COR-L47 (cell line): ENCODE data around the gene NFKBIZ.
"Not testable (repeated sequence)": the region's sequence is repeated elsewhere in the genome, so short reads cannot be mapped to it uniquely, and the experiment has no call there.

Source experiments
- DNase-seq: peaks from one replicate; lab custom pipeline; 2025; lab: John Stamatoyannopoulos, UW

NFKBIZ gene

GRCh38 chr3:101851072-101851770, 1.9 kb downstream of the NFKBIZ start:
- no peak for DNase-seq

DNA sequence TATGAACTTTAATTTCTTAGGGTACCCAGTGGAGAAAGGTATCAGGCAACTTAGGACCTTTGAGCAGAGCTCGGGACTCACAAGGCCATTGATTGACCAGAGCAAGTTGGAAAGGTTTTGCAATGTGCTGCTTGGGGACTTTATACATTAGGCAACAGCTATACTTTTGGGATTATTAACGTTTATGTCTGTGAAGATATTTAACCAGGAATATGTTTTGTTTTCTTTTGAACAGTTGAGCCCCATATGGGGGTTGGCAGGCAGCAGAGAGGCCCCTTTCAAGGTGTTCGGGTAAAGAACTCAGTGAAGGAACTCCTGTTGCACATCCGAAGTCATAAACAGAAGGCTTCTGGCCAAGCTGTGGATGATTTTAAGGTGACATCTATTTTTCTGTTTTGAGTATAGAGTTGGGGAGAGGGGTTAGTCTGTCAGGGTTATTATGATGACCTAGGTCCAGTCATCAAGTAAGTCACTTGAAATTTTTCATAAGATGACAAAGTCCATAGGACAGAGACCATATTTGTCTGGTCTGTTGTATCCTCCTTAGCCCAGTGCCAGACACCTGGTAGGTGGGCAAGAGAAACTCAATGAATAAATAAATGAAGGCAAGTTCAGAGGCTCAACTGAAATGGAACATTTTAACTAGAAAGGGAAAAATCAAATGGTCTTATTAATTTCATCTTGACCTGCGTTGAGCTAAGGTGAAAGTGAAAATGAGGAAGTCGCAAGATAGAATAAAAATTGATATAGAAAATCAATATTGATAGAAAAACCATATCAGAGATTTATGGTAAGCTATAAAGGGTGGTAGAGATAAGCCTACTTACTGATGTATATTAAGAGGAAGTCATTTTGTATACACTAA, 2.8 kb downstream of the NFKBIZ start:
- DNase-seq, result no peak

- DNase-seq, result no peak
Measured at GRCh38 chr3:101852983-101853840, 3.9 kb downstream of the NFKBIZ start.

GRCh38 chr3:101853982-101854381, 4.7 kb downstream of the NFKBIZ start:
- no peak for DNase-seq

GRCh38 chr3:101854608-101855304, 5.4 kb downstream of the NFKBIZ start:
- no peak for DNase-seq

- DNase-seq, result no peak
Measured at GRCh38 chr3:101857301-101857741, 8.0 kb downstream of the NFKBIZ start.

DNA sequence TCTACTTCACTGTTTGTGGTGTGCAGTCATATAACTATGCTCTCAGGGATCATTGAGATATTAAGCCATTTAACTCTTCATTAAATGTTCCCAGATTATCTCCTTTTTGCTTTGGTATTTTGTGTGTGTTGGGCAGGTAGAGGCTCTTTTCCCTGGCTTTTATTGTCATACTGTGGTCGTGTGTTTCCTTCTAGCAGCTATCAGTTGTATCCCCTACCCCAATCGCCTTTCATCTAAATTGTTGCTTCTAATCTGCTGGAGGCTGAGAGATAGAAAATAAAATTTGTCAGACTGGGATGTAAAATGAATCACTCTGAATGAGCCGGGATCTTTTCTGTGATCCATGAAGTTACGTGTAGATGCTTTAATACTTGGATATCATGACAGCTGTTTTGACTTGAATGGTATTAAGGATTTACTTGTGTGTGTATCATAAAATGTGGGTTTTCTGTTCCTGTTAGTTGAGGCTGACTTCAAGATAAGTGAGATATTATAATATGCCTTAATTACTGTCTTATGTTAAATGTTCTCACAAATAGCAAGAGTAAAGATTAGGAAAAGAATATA, 9.2 kb downstream of the NFKBIZ start:
- no peak for DNase-seq

DNA sequence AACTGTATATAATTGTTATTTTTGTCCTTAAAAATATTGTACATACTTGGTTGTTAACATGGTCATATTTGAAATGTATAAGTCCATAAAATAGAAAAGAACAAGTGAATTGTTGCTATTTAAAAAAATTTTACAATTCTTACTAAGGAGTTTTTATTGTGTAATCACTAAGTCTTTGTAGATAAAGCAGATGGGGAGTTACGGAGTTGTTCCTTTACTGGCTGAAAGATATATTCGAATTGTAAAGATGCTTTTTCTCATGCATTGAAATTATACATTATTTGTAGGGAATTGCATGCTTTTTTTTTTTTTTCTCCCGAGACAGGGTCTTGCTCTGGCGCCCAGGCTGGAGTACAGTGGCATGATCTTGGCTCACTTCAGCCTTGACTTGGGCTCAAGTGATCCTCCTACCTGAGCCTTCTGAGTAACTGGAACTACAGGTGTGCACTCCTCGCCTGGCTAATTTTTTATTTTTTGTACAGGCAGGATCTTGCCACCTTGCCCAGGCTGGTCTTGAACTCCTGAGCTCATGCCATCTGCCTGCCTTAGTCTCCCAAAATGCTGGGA, 10.7 kb downstream of the NFKBIZ start:
- no peak for DNase-seq

- DNase-seq, result no peak
Measured at GRCh38 chr3:101861212-101861788, 12.0 kb downstream of the NFKBIZ start.

DNA sequence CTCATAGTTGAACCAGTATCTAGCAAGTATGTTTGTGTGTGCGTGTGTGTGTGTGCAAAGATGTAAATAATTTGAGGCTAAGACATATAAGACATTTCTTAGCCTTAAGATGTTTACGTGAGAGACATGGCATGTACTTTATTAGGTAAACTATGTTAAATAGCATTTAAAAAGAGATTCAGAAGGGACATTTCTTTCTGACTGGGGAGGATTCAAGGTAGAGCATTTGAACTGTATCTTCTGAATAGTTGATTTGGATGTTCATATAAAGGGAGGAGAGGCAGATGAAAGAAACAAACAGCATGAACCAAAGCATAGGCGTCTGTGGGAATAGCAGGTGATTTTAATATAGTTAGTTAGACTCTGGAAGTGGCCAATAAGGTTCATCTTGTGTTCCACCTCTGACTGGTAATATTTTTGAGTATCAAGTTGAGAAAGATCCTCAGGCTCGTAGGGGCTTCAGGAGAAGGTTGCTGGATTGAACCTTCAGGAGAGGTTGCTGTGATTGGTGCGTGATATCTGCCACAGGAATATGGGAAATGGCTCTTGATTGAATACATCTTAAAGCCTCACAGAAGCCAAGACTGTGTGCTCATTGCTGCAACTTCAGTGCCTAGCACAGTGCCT, 12.6 kb downstream of the NFKBIZ start:
- no peak for DNase-seq

DNA sequence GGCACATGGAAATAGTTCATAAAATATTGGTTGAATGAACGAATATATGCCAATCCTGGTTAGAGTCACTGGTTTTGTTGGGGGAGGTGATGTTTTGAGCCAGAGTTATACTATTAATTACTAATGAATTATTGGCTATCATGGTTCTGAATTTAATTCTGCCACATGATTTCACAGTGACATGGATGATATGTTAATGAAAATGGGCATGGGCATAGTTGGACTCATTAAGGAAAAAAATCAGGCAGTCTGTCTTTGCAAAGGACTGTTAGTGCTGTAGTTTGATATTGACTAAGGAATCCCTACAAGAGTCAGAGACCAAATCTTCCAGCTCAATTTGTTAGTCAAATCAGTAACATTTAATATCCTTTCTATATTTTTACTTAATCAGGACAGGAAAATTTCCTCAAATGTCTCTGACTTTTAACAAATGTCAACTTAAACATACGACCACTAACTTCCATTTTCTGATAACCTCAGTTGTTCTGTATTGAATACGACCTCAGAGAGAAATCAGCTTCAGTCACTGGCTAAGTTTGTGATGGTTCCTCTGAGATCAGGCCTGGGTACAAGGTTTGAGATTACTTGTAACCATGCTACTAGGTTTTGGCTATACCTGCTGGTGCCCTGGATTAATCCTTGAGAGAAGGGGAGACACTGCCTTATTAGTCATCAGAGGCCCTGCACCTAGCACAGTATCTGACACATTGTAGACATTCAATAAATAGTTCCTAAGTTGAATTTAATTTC, 13.3 kb downstream of the NFKBIZ start:
- no peak for DNase-seq

DNA sequence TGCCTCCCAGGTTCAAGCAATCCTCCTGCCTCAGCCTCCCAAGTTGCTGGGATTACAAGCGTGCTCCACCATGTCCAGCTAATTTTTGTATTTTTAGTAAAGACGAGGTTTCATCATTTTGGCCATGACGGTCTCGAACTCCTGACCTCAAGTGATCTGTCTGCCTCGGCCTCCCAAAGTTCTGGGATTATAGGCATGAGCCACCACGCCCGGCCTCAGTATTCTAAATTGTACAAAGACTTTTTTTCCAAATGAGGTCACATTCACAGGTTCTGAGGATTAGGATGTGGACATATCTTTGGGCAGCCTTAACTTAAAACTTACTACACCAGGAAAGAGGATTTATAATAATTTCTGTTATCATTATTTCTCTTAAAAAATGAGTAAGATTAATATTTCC, 15.6 kb downstream of the NFKBIZ start:
- DNase-seq, result not testable (repeated sequence)

GRCh38 chr3:101865751-101866509, 16.6 kb downstream of the NFKBIZ start:
- DNase-seq, result no peak

- no peak for DNase-seq
Measured at GRCh38 chr3:101867511-101867910, 18.2 kb downstream of the NFKBIZ start.

DNA sequence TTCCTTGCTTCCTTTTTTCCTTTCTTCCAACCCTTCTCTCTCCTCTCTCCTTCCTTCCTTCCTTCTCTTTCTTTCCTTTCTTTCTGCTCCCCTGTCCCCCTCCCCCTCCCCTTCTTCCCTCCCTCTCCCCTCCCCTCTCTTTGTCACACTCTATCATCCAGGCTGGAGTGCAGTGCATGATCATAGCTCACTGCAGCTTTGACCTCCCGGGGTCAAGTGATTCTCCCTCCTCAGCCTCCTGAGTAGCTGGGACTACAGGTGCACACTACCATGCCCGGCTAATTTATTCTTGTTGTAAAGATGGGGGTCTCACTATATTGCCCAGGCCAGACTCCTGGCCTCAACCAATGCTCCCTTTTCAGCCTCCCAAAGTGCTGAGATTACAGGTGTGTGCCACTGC, 18.7 kb downstream of the NFKBIZ start:
- no peak for DNase-seq

- no peak for DNase-seq
Measured at GRCh38 chr3:101868534-101869464, 19.5 kb downstream of the NFKBIZ start.

DNA sequence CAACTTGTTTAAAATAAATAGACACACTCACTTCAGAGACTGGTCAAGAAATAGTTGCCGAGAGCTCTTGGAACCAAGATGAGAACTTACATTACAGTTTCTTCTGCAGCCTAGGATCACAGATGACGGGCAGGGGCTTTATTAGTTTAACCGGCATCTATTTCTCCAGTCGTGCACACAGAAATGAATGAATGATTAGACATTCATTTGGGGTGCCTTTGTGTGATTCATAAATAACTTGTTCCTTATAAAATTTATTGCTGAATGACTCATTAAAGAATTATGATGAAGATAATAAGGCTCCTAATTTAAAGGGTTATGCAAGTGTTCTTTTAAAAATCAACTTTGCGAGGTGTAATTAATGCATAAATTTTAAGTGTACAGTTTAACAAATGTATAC, 20.8 kb downstream of the NFKBIZ start:
- DNase-seq, result no peak

DNA sequence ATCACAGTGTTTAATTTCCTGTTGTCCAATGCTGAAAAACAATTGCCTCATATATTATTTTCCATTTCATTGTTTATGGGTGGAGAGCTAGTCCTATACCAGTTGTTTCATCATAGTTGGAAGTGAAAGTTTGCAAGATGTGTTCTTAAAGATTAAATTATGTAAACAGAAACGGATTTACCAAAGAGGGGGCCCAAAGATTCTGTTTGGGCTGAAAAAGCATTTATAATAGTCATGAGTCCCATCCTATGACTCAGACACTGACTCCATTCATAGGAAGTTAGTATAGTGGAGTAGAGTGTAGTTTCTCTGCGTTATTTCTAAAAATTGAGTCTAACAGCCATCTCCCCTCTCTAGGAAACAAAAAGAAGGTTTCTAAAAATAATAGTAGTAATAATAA, 24.3 kb downstream of the NFKBIZ start:
- DNase-seq, result no peak
